Measurements from ENCODE around the gene TMPRSS3. TPM values are rescaled to one million over a fixed set of nuclear protein-coding genes. Genes with fewer than 3 reads are reported as not detected.

Gene TMPRSS3
- total RNA-seq, 1 donor from 2014 or later = not detected

- H3K79me2 ChIP-seq (ENCODE audit: low read depth) = no peaks in the 10 kb centered on the region
- no peak for DNase-seq (ENCODE audit: low spot score)
- Mint-ChIP-seq H3K36me3 (no peaks in the 10 kb centered on the region), H3K4me1 (peaks cover 20% of the 10 kb centered on the region), H3K27me3 (ENCODE audit: insufficient read depth, low read depth) (peaks cover 11% of the 10 kb centered on the region), H3K9me3 (peaks cover 8% of the 10 kb centered on the region), H3K27ac (peak within 1 kb of the TSS; percentile 66), H3K4me3 (no peak within 1 kb of the TSS)
- H4K20me1 ChIP-seq (ENCODE audit: low read depth) = no peaks in the 10 kb centered on the region
- H3K27me3 ChIP-seq = no peaks in the 10 kb centered on the region
- H3F3A ChIP-seq (ENCODE audit: low read depth) = no peaks in the 10 kb centered on the region
- H3K9me3 ChIP-seq (ENCODE audit: low read depth) = peaks cover 4% of the 10 kb centered on the region
- H3K4me2 ChIP-seq = no peak within 1 kb of the TSS
- no peak for TF ChIP-seq EZH2phosphoT487 (IDR thresholded peaks at IDR 0.05)
- TF ChIP-seq, protein P1, sequence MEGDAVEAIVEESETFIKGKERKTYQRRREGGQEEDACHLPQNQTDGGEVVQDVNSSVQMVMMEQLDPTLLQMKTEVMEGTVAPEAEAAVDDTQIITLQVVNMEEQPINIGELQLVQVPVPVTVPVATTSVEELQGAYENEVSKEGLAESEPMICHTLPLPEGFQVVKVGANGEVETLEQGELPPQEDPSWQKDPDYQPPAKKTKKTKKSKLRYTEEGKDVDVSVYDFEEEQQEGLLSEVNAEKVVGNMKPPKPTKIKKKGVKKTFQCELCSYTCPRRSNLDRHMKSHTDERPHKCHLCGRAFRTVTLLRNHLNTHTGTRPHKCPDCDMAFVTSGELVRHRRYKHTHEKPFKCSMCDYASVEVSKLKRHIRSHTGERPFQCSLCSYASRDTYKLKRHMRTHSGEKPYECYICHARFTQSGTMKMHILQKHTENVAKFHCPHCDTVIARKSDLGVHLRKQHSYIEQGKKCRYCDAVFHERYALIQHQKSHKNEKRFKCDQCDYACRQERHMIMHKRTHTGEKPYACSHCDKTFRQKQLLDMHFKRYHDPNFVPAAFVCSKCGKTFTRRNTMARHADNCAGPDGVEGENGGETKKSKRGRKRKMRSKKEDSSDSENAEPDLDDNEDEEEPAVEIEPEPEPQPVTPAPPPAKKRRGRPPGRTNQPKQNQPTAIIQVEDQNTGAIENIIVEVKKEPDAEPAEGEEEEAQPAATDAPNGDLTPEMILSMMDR (IDR thresholded peaks at IDR 0.05) = no peak
- no peak for TF ChIP-seq EZH2 (IDR thresholded peaks at IDR 0.05)
- H3K27ac ChIP-seq = no peak within 1 kb of the TSS
- no peaks in the 10 kb centered on the region for H3K4me1 ChIP-seq
- no peak within 1 kb of the TSS for H2AFZ ChIP-seq (replicated peaks)
- no peak within 1 kb of the TSS for H3K4me3 ChIP-seq
- H3K36me3 ChIP-seq = no peaks in the 10 kb centered on the region
- H3K9ac ChIP-seq = no peak within 1 kb of the TSS
Observed at GRCh38 chr21:42350927-42351426, 44.9 kb downstream of the TMPRSS3 start, which contains the start of gene TFF2. Gene TFF2 (minus strand): TSS chr21:42350994. CDS start chr21:42350957, 37 bp downstream.

DNA sequence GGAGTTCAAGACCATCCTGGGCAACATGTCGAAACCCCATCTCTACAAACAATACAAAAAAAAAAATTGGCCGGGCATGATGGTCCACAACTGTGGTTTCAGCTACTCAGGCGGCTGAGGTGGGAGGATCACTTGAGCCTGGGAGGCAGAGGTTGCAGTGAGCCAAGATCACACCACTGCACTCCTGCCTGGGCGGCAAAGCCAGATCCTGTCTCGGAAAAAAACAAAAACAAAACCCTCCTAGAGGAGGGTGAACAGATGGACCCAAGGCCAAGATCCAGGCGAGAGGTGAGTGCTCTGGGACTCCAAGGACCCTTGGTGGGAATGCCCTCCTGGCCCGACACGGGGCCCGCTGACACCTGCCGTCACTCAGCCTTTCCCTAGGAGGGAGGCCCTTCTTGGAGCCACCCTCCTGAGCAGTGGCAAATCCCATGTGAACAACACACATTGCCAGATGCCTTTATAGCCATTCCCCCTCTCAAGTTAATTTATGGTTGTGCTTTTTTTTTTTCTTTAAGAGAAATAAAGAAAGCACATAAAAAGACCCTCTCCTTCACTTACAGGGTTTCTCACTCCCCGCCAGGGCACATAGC lies 45.4 kb downstream of the TMPRSS3 start:
- no peak for DNase-seq (ENCODE audit: low spot score)
- Mint-ChIP-seq H3K27me3 (ENCODE audit: insufficient read depth, low read depth) (peaks cover 11% of the 10 kb centered on the region), H3K36me3 (no peaks in the 10 kb centered on the region), H3K9me3 (peaks cover 5% of the 10 kb centered on the region), H3K27ac (peak overlapping the region; percentile 66), H3K4me1 (peaks cover 20% of the 10 kb centered on the region), H3K4me3 (no peak overlapping the region)
- H3K36me3 ChIP-seq = no peaks in the 10 kb centered on the region
- no peaks in the 10 kb centered on the region for H3K4me1 ChIP-seq
- no peak overlapping the region for H2AFZ ChIP-seq (replicated peaks)
- no peak overlapping the region for H3K4me2 ChIP-seq
- H3K9ac ChIP-seq = no peak overlapping the region
- H3K9me3 ChIP-seq (ENCODE audit: low read depth) = peaks cover 4% of the 10 kb centered on the region
- no peaks in the 10 kb centered on the region for H3K79me2 ChIP-seq (ENCODE audit: low read depth)
- no peak overlapping the region for H3K4me3 ChIP-seq
- TF ChIP-seq EZH2 (IDR thresholded peaks at IDR 0.05) (no peak), EZH2phosphoT487 (IDR thresholded peaks at IDR 0.05) (no peak)
- TF ChIP-seq, protein P1 (IDR thresholded peaks at IDR 0.05) = no peak
- H4K20me1 ChIP-seq (ENCODE audit: low read depth) = no peaks in the 10 kb centered on the region
- H3K27me3 ChIP-seq = no peaks in the 10 kb centered on the region
- no peak overlapping the region for H3K27ac ChIP-seq
- H3F3A ChIP-seq (ENCODE audit: low read depth) = no peaks in the 10 kb centered on the region

- H3K27me3 Mint-ChIP-seq (ENCODE audit: insufficient read depth, low read depth) = peaks cover 11% of the 10 kb centered on the region
- Histone ChIP-seq H3K36me3 (no peaks in the 10 kb centered on the region), H3F3A (ENCODE audit: low read depth) (no peaks in the 10 kb centered on the region), H3K4me3 (no peak overlapping the region), H3K79me2 (ENCODE audit: low read depth) (no peaks in the 10 kb centered on the region), H3K27me3 (no peaks in the 10 kb centered on the region), H3K4me2 (no peak overlapping the region), H3K9ac (no peak overlapping the region), H4K20me1 (ENCODE audit: low read depth) (no peaks in the 10 kb centered on the region), H3K27ac (no peak overlapping the region), H2AFZ (replicated peaks) (no peak overlapping the region), H3K4me1 (no peaks in the 10 kb centered on the region), H3K9me3 (ENCODE audit: low read depth) (peaks cover under 1% of the 10 kb centered on the region)
- H3K4me1 Mint-ChIP-seq = peaks cover 21% of the 10 kb centered on the region
- TF ChIP-seq EZH2phosphoT487 (IDR thresholded peaks at IDR 0.05) (no peak), EZH2 (IDR thresholded peaks at IDR 0.05) (no peak)
- TF ChIP-seq, protein P1 (IDR thresholded peaks at IDR 0.05) = no peak
- H3K27ac Mint-ChIP-seq = no peak overlapping the region
- peaks cover 4% of the 10 kb centered on the region for H3K9me3 Mint-ChIP-seq
- DNase-seq (ENCODE audit: low spot score) = no peak
- H3K36me3 Mint-ChIP-seq = no peaks in the 10 kb centered on the region
- H3K4me3 Mint-ChIP-seq = no peak overlapping the region
Observed at GRCh38 chr21:42349420-42350317, 46.2 kb downstream of the TMPRSS3 start.

Measured in neural progenitor cell (in vitro differentiated cells).